GM19023 (cell line): Measurements from ENCODE around the gene DNAJB7.
A peak's percentile ranks its signal among the peaks of the same experiment; 100 is the strongest.
"Not testable (repeated sequence)": the region's sequence is repeated elsewhere in the genome, so short reads cannot be mapped to it uniquely, and the experiment has no call there.

ENCODE experiments used
- ATAC-seq: cut with Tn5 transposase; IDR thresholded peaks from one replicate; pipeline ENCODE4 v1.9.1; 2021; ENCODE audit warnings: mild to moderate bottlenecking, moderate library complexity; ENCODE audit not compliant: unreplicated experiment

Gene DNAJB7

DNA sequence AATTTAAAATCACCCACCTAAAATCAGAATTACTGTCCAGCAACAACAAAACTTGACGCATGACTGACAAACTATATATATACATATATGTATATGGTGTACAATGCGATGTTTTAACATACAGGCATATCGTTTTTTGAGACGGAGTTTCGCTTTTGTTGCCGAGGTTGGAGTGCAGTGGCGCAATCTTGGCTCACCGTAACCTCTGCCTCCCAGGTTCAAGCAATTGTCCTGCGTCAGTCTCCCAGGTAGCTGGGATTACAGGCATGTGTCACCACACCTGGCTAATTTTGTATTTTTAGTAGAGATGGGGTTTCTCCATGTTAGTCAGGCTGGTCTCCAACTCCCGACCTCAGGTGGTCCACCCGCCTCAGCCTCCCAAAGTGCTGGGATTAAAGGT, 16.1 kb downstream of the DNAJB7 start:
- not testable (repeated sequence) for ATAC-seq

DNA sequence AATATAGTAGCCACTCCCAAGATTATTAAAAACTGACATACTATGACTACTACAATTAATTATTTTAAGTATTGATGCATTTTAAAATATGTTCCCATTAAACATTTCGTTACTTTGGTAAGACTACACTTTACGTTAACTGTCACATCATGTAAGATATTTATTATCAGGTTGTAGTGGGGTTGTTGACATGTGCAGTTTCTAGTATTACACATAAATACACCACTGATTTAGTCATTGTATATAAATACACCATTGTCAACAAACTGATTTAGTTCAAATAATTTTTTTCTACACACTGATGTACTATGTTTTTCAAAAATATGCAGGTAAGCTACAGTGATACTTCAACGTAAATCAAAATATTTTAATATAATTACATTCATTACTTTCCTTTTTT, 17.0 kb downstream of the DNAJB7 start:
- ATAC-seq, result no peak

DNA sequence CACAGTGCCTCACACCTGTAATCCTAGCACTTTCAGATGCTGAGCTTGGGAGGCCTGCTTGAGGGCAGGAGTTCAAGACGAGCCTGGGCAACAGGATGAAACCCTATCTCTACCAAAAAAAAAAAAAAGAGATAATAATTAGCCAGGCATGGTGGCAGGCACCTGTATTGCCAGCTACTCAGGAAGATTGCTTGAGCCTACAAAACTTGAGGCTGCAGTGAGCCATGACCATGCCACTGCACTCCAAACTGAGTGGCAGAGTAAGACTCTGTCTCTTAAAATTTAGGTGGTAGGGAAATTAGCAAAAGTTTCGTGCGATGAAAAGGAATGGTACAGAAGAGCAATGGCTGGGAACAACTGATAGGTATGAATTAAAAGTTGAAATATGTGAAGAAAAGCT, 23.4 kb downstream of the DNAJB7 start:
- no peak for ATAC-seq

DNA sequence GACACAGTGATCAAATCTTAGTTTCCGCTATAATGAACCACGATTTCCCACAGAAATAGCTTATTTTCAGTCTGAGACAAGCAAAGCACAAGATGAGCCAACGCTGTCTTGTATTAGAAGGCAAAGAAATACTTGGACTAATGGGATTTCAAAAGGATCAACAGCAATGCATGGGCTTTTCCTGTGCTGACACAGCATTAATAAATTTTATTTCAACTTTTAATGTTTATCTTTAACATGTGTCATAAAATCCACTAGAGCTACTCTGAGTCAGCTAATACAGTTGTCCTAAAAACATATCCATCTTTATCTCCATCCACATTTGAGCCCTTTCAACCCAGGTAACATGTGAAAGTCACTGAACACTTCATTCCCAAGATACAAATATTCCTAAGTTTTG, 27.3 kb downstream of the DNAJB7 start:
- no peak for ATAC-seq

DNA sequence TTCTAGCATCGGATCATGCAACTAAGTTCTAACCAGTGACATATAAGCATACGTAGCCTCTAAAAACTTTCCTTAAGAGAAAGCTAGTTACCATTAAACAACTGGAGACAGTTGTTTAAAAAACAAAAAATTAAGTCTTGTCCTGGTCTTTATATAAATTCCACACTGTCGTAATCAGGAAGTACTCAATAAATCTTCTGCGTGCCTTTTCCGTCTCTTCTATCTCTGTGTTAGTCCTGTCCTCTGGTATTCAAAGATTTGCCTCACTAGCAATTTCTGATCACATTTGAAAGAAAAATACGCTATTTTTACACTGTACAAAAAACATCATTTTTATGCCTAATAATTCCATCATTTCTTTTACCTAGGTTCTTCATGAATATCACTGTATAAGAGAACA, 32.8 kb downstream of the DNAJB7 start:
- ATAC-seq, result no peak

DNA sequence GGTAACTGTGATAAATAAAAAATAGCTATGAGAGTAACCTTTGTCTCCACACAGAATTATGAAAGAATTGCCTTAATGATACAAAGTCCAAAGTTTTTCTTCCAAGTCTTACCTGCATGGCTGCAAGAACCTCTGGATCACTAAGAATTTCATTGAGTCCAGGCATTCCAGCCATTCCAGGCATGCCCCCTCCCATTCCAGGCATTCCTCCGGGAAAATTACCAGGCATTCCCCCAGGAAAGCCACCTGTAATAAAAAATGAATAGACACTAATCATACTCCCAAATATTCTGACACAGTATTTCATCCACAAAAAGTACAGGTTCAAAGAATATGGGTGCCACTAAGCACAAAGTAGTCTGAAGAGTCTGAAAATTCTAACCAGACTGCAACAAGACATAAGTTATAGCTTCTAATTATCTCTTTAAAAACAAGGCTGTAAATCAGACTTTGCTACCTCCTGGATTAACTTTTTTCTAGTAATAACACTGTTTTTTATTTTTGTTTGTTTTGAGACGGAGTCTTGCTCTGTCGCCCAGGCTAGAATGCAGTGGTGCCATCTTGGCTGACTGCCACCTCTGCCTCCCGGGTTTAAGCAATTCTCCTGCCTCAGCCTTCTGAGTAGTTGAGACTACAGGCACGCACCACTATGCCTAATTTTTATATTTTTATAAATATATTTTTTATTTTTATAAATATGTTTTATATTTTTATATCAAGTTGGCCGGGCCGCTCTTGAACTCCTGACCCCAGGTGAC, 34.8 kb downstream of the DNAJB7 start:
- ATAC-seq, result no peak

DNA sequence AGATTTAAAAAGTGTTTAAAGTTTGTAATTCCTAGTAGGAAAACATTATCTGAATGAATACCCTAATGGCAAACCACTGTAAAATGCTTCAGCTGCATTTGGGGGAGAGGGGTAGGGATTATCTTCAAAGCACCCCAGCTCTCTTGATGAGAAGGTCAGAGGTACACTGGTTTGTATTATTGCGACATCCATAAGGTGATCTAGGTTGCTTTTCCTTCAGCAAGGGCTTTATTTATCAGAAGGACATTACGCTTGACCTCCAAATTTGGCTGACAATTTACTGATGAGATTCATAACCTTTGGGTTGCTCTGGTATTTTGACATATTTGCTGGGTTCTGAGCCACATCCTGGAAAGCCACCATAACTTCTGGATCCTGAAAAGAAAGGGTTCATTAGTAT, 35.6 kb downstream of the DNAJB7 start:
- ATAC-seq, result not testable (repeated sequence)

DNA sequence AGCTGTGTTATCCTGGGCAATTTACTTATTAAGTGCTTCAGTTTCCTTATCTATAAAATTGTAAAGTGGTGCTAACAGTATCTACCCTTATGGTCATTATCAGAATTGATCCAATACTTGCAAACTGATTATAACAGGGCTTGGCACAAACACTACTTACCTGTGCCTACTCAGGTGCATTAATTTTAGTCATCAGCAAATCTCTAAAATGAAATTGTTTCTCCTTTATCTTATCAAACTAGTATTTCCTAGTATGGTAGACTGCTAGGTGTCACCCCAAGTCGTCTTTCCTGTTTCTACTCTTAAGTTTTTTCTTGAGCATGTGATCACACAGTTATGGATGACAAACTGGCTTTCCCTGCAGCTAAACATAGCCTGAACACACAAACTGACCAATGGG, 38.5 kb downstream of the DNAJB7 start:
- no peak for ATAC-seq

DNA sequence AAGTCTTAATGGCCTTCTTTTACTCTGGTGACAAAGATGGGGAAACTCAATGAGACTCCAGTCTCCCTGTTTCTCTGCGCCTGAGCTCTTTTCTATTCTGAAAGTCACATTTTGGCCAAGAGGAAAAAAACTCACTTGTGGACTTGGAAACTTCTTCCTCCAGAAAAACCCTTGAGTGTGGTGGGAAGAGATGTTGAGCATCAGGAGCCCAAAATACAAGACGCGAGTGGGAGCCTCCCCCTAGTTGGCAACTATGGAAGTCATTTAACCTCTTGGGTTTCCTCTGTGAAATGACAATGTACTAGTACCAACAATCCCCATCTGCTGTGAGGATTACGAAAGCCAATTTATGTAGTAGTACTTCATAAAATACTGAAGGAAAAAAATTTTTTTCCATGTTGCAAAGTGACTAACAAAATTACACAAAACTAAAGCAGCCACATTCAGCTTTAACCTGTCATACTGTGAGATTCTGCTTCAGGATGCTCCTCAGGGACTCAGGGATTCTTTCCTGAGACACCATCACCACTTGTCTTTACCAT, 42.2 kb downstream of the DNAJB7 start:
- ATAC-seq, result no peak

DNA sequence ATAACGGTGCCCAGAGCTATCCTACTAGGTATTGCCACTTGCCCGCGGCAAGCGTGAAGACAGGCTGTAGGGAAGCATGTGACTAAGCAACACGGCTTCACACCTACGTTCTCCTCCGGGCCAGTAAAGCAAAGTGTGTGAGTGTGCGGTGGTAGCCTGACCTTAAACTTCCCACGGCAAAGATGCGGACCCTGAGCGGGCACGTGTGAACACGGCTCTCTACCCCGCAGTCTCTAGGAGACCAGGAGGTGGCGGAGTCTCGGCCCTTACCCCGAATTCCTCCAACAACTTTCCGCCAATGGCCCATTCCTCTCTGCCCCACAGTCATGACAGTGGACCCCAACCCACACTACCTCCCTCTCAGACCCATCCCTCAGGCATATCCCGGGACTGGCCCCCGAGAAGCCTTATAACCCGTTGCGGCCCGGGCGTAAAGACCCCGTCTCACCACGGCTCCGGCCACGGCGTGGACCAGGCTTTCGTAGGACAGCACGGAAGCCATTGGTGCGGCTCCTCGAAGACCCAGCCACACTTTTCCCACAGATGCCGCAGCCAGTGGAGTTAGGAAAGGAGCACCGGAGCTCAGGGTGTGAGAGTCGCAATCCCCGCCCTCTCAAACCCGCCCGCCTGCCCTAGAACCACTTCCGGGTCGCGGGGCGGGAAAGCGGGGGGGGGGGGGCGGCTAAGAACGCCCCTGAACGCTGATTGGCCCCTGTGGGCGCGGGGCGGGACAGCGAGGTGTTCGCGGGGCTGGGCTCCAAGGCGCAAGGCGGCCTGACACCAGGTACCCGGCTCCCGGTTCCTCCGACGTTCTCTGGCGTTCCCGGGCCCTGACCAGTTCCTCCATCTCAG, 42.9 kb downstream of the DNAJB7 start, which contains the start of gene SLC25A17:
Gene SLC25A17, minus strand, starts transcription at position 600 of the 852 bp plus-strand sequence. Its CDS starts 98 bp downstream, at position 502.
- peak; percentile 78 for ATAC-seq

DNA sequence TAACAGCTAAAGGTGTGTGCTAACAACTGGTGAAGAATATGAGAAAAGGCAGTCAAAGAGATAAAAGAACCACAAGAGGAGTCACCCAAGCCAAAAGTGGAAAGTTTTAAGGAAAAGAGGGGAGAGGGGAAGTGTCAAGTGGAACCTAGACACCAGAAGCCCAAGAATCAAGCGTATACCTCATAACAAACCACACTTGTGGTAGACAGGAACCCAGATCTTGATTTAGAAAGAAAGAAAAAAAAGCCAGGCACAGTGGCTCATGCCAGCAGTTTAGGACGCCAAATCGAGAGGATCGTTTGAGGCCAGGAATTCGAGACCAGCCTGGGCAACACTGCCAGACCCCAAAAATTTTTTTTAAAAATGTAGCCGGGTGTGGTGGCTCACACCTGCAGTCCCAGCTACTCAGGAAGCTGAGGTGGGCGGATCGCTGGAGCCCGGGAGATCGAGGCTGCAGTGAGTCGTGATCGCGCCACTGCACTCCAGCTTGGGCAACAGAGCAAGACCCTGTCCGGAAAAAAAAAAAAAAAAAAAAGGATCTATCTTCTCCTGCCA, 43.6 kb downstream of the DNAJB7 start:
- ATAC-seq, result no peak

DNA sequence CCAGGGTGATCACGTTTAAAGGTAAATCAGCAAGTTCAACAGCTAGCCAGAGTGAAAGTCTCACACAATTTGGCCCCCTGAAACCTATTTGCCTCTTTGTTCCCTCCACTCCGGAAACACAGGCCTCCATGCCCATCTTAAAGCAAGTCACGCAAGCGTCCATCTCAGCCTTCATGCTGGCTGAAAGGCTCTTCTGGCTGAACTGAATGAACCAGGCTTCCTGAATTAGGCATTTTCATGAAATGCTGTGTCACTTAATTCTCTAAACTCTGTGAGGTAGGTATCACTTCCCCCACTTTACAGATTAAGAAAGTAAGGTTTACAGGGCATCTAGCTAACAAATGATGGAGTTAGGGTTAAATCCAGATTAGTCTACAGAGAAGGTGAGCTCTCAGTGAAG, 44.2 kb downstream of the DNAJB7 start:
- no peak for ATAC-seq

DNA sequence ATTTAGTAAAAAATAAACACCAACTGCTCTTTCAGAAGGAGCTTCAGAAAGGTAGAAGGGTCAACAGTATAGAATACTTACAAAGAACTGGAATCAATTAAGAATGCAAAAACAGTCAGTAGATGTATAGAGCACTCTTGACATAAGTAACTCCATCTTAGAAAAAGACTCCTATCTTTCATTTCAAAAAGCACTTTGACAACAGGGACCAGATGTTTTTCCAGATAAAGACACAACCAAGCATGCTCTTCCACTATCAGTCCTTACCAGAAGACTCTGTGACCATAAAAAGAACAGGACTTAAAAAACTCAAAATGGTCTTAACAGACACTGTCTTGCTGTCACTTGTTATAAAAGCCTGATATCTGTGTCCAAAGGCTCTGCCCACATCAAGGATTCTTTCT, 48.0 kb downstream of the DNAJB7 start:
- ATAC-seq, result no peak
